HG03342 (cell line): ENCODE data around the gene ANKRD66.

Experiments
- ATAC-seq: cut with Tn5 transposase; IDR thresholded peaks from one replicate; pipeline ENCODE4 v1.9.1; 2021; ENCODE audit warnings: mild to moderate bottlenecking, moderate library complexity; ENCODE audit not compliant: unreplicated experiment

Gene ANKRD66

DNA sequence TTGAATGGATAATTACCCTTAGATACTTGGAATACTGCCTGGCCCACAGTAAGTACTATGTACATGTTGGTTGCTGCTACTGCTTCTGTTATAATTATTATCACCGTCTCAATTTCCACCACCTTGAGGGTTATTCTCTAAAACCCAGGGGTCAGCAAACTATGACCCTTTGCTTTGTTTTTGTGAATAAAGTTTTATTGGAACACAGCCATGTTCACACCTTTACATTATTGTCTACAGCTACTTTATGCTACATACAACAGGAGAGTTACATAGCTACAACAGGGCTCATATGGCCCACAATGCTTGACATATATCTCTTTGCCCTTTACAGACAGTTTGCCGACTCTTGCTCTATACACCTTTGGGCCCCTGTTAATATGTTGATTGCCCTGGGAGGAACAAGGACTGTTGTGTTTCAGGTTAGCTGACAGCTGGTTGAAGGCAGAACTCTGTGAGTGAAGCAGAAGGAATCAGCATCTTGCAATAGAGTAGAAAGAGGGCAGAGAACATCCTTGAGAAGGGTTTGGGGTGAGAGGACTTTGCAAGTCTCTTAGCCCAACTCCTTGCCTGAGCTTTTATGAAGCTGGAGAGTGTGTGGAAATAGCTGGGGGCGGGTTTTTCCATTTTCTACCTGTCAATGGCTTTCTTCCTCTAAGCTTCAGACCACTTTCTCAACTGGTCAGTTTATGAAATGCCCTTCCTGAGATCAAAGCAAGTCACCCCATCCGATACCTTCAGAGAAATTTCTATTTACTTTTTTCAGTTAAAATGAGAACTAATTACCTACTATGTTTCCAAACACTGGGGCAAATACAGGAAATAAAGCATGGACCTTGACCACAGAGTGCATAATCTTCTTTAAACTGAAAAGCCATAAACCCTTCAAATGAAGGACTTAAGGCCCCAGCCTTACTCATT is 43.0 kb downstream of the ANKRD66 start:
- no peak for ATAC-seq

DNA sequence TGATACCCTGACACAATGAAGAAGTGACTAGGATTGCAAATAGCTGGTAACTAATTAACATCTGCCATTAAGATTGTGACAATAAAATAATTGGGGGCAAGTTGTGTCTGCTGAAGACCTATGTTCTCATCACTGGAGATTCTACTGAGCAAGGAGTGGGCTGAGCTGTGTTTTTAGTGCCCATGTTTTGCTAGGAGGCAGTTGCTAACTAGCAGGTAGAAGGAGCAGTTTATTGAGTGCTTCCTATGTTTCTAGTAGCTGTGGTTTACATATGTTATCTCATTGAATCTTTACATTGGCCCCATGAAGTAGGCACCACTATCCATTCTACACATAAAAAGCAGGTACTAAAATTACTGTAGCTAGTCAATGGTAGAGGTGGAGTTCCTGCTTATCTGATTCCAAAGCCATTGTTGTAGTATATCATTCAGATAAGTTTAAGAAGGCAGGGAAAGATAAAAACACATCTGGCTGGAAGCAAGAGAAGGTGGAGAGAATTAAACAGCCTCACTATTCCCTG is 43.7 kb downstream of the ANKRD66 start:
- no peak for ATAC-seq

DNA sequence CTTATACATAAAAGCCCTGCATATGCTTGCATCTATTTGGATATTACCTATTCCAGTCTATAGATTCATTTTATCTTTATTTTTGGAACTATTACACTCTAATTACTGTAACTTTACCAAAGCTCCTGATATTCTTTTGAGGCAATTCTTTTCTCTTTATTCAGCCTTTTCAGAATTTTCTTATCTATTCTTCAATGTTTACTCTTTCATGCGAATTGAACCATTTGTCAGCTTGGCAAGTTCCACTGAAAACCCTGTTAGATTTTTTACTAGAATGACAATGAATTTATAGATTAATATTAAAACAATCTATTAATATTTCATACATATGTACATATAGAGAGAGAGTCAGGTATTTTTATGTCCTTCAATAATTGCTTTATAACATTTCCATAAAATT is 45.9 kb downstream of the ANKRD66 start:
- no peak for ATAC-seq

DNA sequence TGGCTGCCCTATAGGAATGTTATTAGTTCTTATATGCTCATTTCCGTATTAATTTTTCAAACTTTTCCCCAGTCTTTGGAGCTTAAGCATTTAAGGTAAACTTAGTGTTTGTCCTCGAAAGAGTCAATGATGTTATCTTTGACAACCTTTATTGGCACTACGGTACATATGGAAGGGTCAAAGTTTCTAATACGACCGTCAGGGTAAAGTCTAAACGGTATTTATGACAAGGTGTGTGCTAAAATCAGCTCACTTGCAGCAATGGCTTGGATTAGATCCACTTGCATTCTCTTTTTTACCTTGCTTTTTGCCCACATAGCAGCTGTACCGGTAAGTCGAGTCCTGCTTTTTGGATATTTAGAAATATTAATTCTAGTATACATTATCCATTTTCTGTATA is 46.4 kb downstream of the ANKRD66 start, which contains the start of gene MEP1A:
MEP1A (plus strand) TSS at position 252 of the 400 bp plus-strand sequence; CDS start at position 262, 10 bp downstream.
- no peak for ATAC-seq

DNA sequence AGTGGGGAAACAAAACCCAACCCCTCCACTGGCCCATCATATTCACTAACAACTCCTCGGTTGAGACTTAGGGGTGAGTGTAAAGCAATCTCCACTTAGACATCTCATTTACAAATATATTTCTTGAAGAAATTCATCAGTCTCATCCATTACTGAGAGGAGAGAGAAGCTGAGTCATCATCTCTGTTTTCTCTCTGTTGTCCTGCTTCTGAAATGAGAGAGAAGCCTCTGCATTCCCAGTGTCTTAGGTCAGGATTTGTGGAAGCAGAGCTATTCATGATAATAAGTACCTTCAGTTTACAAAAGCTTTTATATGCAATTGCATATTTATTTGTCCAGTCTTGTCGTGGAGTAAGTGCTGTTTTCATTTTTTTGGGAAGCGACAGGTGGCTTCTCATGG is 47.3 kb downstream of the ANKRD66 start:
- no peak for ATAC-seq

DNA sequence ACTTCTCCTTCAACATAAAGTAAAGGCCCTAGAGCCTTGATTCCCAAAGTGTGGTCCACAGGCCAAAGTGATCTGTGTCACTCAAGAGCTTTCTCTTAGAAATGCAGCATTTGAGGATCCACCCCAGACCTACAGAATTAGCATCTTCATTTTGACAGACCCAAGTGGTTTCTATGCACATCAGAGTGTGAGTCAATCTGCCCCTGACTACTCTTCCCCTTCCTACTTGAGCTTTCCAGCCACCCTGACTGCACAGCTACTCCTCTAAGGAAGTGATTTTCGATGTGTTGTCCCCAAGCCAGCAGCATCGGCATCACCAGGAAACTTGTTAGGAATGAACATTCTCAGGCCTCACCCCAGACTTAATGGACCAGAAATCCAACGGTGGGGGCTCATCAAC is 49.1 kb downstream of the ANKRD66 start:
- ATAC-seq: no peak

DNA sequence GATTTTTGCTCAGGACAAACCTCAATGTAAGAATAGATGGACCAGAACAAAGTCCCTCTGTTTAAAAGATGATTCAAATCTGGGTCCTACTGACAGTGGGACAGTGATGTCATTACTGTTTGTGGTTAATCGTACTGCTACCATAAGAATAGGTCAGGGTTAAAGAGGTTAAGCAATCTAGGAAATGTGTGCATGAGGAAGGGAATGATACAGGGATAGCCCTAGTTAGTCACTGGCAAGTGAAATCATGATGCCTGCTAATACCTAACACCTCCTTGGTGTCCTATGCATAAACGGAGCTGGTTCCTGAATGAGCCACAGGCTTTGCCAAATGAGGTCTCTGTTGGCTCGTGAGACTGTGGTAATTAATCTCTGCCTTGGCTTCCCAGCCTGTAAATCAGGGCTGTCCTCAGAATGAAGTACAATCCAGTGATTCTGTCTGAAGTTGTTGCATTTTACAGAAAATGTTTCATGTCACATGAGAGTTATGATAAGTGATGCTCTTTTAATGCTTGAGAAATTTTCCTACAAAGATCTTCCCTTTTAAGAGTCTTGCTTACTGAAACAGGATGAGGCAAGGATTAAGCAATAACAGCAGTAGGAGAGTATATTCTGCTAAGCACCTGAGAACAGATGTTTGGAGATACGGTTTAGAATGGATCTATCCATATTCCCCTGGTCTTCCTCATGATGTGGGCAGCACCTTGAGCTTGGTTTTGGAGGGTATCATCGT is 50.3 kb downstream of the ANKRD66 start:
- no peak for ATAC-seq

DNA sequence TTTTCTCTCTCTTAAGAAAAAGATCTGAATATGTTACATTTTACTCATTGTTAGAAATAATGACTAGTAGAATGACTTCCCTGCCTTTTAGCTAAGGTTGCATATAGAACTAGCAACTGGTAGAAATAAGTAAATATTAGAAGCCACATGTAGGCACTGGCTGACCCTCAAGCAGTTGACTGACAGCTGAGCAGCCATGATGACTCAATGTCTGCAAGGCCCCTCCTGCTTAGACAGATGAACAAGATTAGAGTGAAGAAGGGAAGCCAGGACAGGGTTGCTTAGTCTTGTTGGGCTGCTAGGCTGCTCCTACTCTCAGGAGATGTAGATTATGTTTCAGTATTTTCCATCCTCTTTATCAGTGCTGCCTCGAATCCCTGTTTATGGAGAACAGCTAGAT is 52.9 kb downstream of the ANKRD66 start:
- no peak for ATAC-seq

DNA sequence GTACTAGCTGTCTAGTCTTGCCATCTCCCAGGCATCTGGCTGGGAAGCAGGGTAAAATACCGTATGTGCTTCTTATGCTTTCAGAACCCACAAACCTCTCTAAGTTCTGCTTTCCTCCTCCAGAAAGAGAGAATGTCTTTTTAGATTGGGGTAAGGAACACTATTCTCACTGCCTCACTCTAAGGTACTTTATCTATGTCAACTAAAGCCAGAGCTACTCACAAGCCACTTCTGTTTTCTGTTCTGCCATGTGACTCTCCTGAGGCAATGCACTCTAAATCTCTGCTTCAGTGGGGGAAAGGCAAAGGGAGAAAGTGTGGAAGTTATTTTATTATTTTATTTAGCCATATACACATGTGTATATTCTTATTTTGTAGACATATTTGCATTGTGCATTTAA is 62.1 kb downstream of the ANKRD66 start:
- no peak for ATAC-seq
